Ishikawa (cell line): ENCODE results near the gene KLF1.

Experiments
- CREB1 ChIP-seq: IDR thresholded peaks from 2 replicates; pipeline ENCODE4 v1.6.1; 2012; ENCODE audit warnings: low read depth
- EP300 ChIP-seq: IDR thresholded peaks from 2 replicates; pipeline ENCODE4 v1.6.1; 2012; ENCODE audit warnings: borderline replicate concordance
- FOXM1 ChIP-seq: IDR thresholded peaks from 2 replicates; pipeline ENCODE4 v1.6.1; 2012; ENCODE audit warnings: low read depth, borderline replicate concordance

- no peak for TF ChIP-seq FOXM1
- TF ChIP-seq CREB1: no peak
- TF ChIP-seq EP300: peak; percentile 28; the same call in 1 of the 2 replicates
These were observed 48.7 kb downstream of the KLF1 start, which contains the start of gene MAST1 for GRCh38 chr19:12838182-12838885.
